DND-41 (cell line): ENCODE results near the gene RGS1.

Source experiments
- ATAC-seq: fragments of 200-7000 bp; cut with Tn5 transposase; 3 replicates; pipeline ENCODE4 v1.9.1; 2021; ENCODE audit warnings: low read depth; ENCODE audit not compliant: insufficient read depth
- DNase-seq: peaks from one replicate; pipeline ENCODE4 v3.0.0-alpha.2; 2020
- H2AFZ ChIP-seq: 2 replicates; pipeline ENCODE4 v1.6.0; 2012; ENCODE audit warnings: low read depth, low read length
- H3K27ac ChIP-seq: 2 replicates; pipeline ENCODE4 v1.5.1; 2012; ENCODE audit warnings: low read length, inconsistent platforms
- H3K27me3 ChIP-seq: fragments of 200-600 bp; sonication (generic); 2 replicates; pipeline ENCODE4 v1.6.0; 2012; ENCODE audit warnings: low read length, mild to moderate bottlenecking, inconsistent platforms; ENCODE audit not compliant: insufficient read depth, poor library complexity
- H3K36me3 ChIP-seq: 2 replicates; pipeline ENCODE4 v1.5.1; 2012; ENCODE audit warnings: low read length, inconsistent platforms; ENCODE audit not compliant: insufficient read depth
- H3K4me1 ChIP-seq: 2 replicates; pipeline ENCODE4 v1.5.1; 2012; ENCODE audit warnings: mild to moderate bottlenecking, low read length; ENCODE audit not compliant: insufficient read depth
- H3K4me2 ChIP-seq: 2 replicates; pipeline ENCODE4 v1.6.0; 2012; ENCODE audit warnings: mild to moderate bottlenecking, moderate library complexity, low read length, inconsistent platforms; ENCODE audit not compliant: insufficient read depth
- H3K4me3 ChIP-seq, 2 experiments: fragments of 200-600 bp in 1 of 2; shearing (Covaris generic) in 1 of 2; 2 replicates each; pipeline ENCODE4 v1.5.1; 2012 to 2016; ENCODE audit warnings: inconsistent platforms in 2 of 2, low read length in 2 of 2, mild to moderate bottlenecking in 2 of 2, low read depth in 1 of 2, moderate library complexity in 1 of 2
- H3K79me2 ChIP-seq: 2 replicates; pipeline ENCODE4 v1.6.0; 2012; ENCODE audit warnings: low read length, inconsistent platforms; ENCODE audit not compliant: insufficient read depth
- H3K9ac ChIP-seq: 2 replicates; pipeline ENCODE4 v1.6.0; 2012; ENCODE audit warnings: low read depth, mild to moderate bottlenecking, inconsistent platforms, low read length, moderate library complexity
- H3K9me3 ChIP-seq: 2 replicates; pipeline ENCODE4 v1.5.1; 2012; ENCODE audit warnings: low read length, moderate library complexity, mild to moderate bottlenecking, inconsistent platforms; ENCODE audit not compliant: insufficient read depth, severe bottlenecking
- H4K20me1 ChIP-seq: 2 replicates; pipeline ENCODE4 v1.6.0; 2012; ENCODE audit warnings: low read length; ENCODE audit not compliant: insufficient read depth
- EZH2 ChIP-seq: IDR thresholded peaks from 3 replicates; pipeline ENCODE4 v1.6.1; 2012; ENCODE audit warnings: borderline replicate concordance, low read depth, mild to moderate bottlenecking, moderate library complexity, low read length, inconsistent platforms; ENCODE audit not compliant: severe bottlenecking
- TF ChIP-seq, protein P1 (sequence below): IDR thresholded peaks from 2 replicates; pipeline ENCODE4 v1.5.1; 2012; ENCODE audit warnings: borderline replicate concordance, low read length, moderate library complexity, mild to moderate bottlenecking; ENCODE audit not compliant: poor library complexity, severe bottlenecking; ENCODE audit errors: extremely low read depth

Gene RGS1

DNA sequence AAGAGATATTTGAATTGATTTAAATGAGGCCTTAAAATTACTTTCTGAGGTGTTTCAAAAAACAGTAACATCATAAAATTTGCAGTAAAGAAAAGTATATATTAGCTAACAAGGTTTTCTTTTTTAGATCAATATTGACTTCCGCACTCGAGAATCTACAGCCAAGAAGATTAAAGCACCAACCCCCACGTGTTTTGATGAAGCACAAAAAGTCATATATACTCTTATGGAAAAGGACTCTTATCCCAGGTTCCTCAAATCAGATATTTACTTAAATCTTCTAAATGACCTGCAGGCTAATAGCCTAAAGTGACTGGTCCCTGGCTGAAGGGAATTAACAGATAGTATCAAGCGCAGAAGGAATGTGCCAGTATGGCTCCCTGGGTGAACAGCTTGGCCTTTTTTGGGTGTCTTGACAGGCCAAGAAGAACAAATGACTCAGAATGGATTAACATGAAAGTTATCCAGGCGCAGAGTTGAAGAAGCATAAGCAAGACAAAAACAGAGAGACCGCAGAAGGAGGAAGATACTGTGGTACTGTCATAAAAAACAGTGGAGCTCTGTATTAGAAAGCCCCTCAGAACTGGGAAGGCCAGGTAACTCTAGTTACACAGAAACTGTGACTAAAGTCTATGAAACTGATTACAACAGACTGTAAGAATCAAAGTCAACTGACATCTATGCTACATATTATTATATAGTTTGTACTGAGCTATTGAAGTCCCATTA, 3.6 kb downstream of the RGS1 start:
- H3K4me2 ChIP-seq, result peak overlapping the region; percentile 68

DNA sequence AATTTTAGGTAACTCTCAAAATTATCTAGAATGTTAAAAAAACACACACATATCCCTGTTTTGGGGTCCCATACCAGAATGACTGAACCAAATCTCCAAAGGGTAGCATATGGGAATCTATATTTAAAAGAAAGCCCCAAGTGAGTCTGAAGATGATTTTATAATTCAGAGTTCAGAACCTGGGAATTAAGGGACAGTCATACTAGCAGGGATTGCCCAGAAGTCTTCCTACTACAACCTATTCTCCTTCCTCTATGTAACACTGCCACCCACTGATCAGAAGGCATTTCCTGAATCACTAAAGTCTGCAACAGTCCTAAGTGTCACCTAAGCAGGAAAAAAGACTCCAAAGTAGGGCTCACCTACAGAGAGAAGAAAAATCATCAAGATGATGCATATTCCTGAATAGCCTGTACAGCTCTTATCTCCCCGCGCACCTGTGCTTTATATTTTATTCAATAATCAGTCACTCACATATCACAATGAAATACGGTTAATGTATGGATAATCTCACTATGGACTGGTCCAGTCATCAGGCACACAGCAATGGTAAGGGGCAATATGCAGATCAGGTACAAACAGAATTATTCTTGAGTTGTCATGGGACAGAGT, 4.9 kb downstream of the RGS1 start:
- peak overlapping the region; percentile 68 for H3K4me2 ChIP-seq
- H3K4me1 ChIP-seq, result peaks cover 47% of the 10 kb centered on the region
- ATAC-seq (peak; percentile 66), DNase-seq (peak; percentile 60)
- no peaks in the 10 kb centered on the region for H3K27me3 ChIP-seq
- no peak overlapping the region for H2AFZ ChIP-seq
- peaks cover 4% of the 10 kb centered on the region; the same call in 1 of the 2 replicates for H4K20me1 ChIP-seq
- peak overlapping the region; percentile 50 to 68 for H3K4me3 ChIP-seq
- peak overlapping the region; percentile 86 for H3K27ac ChIP-seq
- H3K9ac ChIP-seq, result peak overlapping the region; percentile 71
- peaks cover 58% of the 10 kb centered on the region for H3K79me2 ChIP-seq
- H3K9me3 ChIP-seq, result no peaks in the 10 kb centered on the region
- TF ChIP-seq, protein P1, sequence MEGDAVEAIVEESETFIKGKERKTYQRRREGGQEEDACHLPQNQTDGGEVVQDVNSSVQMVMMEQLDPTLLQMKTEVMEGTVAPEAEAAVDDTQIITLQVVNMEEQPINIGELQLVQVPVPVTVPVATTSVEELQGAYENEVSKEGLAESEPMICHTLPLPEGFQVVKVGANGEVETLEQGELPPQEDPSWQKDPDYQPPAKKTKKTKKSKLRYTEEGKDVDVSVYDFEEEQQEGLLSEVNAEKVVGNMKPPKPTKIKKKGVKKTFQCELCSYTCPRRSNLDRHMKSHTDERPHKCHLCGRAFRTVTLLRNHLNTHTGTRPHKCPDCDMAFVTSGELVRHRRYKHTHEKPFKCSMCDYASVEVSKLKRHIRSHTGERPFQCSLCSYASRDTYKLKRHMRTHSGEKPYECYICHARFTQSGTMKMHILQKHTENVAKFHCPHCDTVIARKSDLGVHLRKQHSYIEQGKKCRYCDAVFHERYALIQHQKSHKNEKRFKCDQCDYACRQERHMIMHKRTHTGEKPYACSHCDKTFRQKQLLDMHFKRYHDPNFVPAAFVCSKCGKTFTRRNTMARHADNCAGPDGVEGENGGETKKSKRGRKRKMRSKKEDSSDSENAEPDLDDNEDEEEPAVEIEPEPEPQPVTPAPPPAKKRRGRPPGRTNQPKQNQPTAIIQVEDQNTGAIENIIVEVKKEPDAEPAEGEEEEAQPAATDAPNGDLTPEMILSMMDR, result peak; percentile 81
- TF ChIP-seq EZH2, result no peak
- peaks cover 55% of the 10 kb centered on the region for H3K36me3 ChIP-seq

More for the DNA sequence above, 3.6 kb downstream of the RGS1 start:
- DNase-seq (peak; percentile 48), ATAC-seq (peak; percentile 48)
- no peaks in the 10 kb centered on the region for H3K9me3 ChIP-seq
- H3K27me3 ChIP-seq, result no peaks in the 10 kb centered on the region
- H3K36me3 ChIP-seq, result peaks cover 55% of the 10 kb centered on the region
- TF ChIP-seq, protein P1, result no peak
- no peak for TF ChIP-seq EZH2
- peak overlapping the region; percentile 50 to 68 for H3K4me3 ChIP-seq
- H3K4me1 ChIP-seq, result peaks cover 49% of the 10 kb centered on the region
- H3K9ac ChIP-seq, result peak overlapping the region; percentile 71
- H3K79me2 ChIP-seq, result peaks cover 65% of the 10 kb centered on the region
- H4K20me1 ChIP-seq, result peaks cover 4% of the 10 kb centered on the region; the same call in 1 of the 2 replicates
- peak overlapping the region; percentile 86 for H3K27ac ChIP-seq
- no peak overlapping the region for H2AFZ ChIP-seq

DNA sequence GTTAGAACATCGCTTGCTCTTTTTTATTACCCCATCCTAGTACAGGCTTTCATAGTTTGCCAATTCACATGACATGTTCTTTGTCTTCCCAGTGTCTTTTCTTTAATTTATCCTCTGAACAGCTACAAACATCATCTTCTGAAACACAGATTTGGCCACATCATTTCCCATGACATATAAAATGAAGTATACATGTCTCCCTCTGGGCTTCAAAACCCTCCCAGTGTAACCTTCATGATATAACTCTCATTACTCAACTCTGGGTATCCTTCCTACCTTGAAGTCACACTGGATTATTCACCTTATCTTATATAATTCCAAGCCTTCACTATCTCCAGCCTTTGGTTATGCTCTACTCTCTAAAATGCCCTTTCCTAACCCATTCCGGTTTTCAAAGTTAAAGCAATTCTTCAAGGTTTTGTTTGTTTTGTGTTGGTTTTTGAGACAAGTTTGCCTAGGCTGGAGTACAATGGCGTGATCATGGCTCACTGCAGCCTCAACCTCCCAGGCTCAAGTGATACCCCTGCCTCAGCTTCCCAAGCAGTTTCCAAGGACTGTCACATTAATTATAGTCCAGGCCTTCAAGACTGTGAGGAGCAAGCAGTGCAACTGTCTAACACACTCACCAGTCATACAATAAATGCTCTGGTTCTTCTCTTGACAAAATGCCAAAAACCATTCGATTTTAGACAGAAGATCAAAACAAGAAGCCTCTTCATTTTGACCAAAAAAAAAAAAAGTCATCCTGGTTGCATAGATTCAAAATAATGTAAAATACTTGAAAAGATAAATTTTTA, 5.8 kb downstream of the RGS1 start:
- peaks cover 4% of the 10 kb centered on the region; the same call in 1 of the 2 replicates for H4K20me1 ChIP-seq
- H3K9me3 ChIP-seq, result no peaks in the 10 kb centered on the region
- no peak for TF ChIP-seq EZH2
- TF ChIP-seq, protein P1, result no peak
- H3K4me1 ChIP-seq, result peaks cover 47% of the 10 kb centered on the region
- no peaks in the 10 kb centered on the region for H3K27me3 ChIP-seq
- peaks cover 49% of the 10 kb centered on the region for H3K36me3 ChIP-seq
- H3K4me2 ChIP-seq, result peak overlapping the region; percentile 68
- ATAC-seq (0 out of 3 replicates have a peak, but pooled peaks have one; percentile 6), DNase-seq (no peak)
- H3K4me3 ChIP-seq, result peak overlapping the region in 1 of 2 experiments; percentile 68; a peak in 2 of 4 replicates
- peak overlapping the region; percentile 71 for H3K9ac ChIP-seq
- no peak overlapping the region for H2AFZ ChIP-seq
- H3K79me2 ChIP-seq, result peaks cover 50% of the 10 kb centered on the region
- H3K27ac ChIP-seq, result peak overlapping the region; percentile 86
